DMS 273 (cell line): ENCODE results near the gene STH.

Source experiments
- DNase-seq: peaks from one replicate; lab custom pipeline; 2025; ENCODE audit not compliant: unreplicated experiment; lab: John Stamatoyannopoulos, UW

STH gene

GRCh38 chr17:46042925-46043324 is 43.9 kb downstream of the STH start:
- DNase-seq = no peak

- DNase-seq = no peak
These were observed 44.6 kb downstream of the STH start for GRCh38 chr17:46043606-46044005.

- DNase-seq = peak; percentile 93
These were observed 45.4 kb downstream of the STH start for GRCh38 chr17:46044286-46044928.

- no peak for DNase-seq
These were observed 45.9 kb downstream of the STH start for GRCh38 chr17:46044989-46045388.

GRCh38 chr17:46045639-46046038 is 46.6 kb downstream of the STH start:
- no peak for DNase-seq

- peak; percentile 54 for DNase-seq
These were observed 47.9 kb downstream of the STH start for GRCh38 chr17:46046957-46047356.

GRCh38 chr17:46047398-46047797 is 48.3 kb downstream of the STH start:
- DNase-seq = no peak

- DNase-seq = no peak
These were observed 48.8 kb downstream of the STH start for GRCh38 chr17:46047856-46048255.
